Activated CD4-positive, CD25-positive, alpha-beta regulatory T cell treated with anti-CD3 and anti-CD28 coated beads, Interleukin-2, amount 50 U/mL, for 72 hours (primary cell): ENCODE measurements around the gene TMEM151A.
"Not testable (repeated sequence)": the region's sequence is repeated elsewhere in the genome, so short reads cannot be mapped to it uniquely, and the experiment has no call there.

Experiments used
- DNase-seq: peaks from one replicate; pipeline ENCODE4 v3.0.0; 2021

TMEM151A gene

GRCh38 chr11:66310803-66311440 is 19.2 kb downstream of the TMEM151A start:
- DNase-seq: not testable (repeated sequence)

DNA sequence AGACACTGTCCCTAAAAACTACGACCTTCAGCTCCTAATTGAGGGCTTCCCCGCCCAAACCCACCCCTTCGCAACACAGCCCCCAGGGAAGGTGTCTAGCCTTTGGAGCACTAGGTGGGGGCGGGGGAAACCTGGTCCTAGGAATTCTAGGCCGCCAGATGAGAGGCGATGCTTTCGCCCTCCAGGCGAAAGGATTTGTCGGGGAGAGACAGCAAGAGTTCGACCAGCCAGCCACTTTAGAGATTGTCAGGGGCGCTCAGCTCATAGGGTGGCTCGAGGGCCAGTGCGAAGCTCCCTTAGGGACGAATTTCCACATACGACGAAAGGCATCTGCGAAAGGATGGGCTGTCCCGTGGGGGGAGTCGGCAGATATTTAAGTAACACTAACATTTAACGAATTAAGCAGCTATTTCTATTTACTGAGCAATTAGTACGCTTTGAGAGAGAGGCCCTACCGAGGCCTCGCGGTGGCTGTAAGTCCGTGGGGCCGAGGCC is 19.8 kb downstream of the TMEM151A start:
- DNase-seq: no peak

GRCh38 chr11:66311965-66312548 is 20.4 kb downstream of the TMEM151A start:
- peak; percentile 91 for DNase-seq

GRCh38 chr11:66312549-66313320 is 21.0 kb downstream of the TMEM151A start:
- DNase-seq: peak; percentile 87

- DNase-seq: no peak
These were observed 21.9 kb downstream of the TMEM151A start for GRCh38 chr11:66313321-66314185.

DNA sequence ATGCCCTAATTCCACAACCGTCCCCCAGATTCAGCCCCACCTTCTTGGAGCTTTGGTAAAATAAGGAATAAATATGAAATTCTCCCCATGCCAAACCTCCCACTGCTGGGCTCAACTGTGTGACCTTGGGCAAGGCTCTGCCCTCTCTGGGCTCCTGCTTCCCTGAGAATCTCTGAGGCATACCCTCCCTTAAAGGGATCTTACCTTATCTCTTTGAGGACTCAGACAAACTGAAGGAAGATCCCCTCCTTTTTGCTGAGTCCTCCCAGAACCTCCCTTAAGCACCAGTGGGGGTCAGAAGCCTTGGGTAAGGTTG is 22.4 kb downstream of the TMEM151A start:
- no peak for DNase-seq

GRCh38 chr11:66314561-66315497 is 23.1 kb downstream of the TMEM151A start:
- DNase-seq: no peak

DNA sequence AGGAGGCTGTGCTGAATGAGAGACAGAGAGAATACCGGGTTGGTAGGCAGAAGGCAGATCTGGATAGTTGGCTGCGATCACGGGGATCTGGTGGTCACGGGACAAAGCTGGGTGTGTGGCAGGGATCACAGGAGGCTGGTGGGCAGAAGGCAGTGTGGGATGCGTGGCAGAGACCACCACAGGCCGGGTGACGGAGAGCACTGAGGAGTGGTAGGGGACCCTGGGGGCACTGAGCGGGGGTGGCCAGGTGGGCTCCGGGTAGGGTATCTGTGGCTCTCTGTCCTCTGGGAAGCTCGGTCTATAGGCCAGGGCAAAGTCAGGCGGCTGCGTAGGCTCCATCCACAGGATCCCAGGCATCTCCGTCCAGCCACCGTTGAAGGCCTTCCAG is 23.8 kb downstream of the TMEM151A start:
- no peak for DNase-seq

DNA sequence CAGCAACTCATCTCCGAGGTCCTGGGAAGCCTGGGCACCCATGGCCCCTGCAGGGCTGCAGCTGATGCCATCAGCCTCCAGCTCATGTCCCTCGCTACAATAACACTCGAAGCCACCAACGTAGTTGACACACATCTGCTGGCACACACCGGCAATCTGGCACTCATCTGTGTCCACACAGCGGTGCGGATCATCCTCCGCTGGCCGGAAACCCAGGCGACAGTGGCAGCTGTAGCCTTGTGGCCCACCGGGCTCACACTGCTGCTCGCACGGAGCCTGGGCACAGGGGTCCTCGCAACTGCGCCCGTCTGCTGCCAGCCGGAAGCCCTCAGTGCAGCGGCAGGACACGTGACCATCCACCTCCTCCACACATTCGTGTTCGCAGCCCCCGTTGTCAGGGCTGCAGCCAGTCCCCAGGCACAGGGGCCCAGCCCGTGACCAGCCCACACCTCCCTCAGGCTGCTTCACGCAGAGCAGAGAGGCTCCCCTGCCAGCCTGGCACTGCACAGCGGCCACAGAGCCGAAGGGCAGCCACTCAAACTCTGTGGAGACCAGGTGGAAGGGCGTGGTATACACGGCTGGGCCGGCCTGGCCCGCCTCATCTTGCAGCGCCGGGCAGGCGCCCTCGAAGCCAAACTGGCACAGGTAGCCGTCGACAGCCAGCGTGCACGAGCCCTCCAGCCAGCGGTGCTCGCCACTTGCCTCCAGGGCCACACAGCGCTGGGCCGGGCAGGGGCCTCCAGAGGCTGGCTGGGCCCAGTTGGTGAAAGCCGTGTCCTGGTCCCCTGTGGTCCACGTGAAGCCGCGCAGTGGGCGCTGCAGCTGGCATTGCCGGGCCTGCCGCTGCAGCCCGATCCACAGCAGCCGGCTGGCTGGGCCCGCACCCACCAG is 24.5 kb downstream of the TMEM151A start:
- DNase-seq: no peak

DNA sequence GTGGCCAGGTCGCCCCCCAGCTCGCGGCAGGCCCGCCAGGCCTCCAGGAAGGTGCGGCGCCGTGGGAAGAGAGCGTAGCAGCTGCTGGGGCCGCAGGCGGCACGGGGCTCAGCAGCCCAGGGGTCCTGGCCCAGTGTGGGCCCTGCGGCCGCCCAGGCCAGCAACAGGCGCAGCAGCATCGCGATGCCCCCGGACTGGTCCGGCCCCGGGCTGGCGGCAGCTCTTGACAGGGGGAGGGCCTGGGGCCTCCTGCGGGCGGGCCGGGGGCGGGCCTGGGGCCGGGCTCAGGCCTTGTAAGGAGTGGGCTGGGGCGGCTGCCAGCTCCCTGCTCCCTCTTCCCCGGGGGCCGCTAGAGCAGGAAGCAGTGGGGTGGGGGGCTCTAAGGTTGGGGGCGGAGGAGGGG is 25.2 kb downstream of the TMEM151A start, which contains the start of gene CD248:
Gene CD248, minus strand, starts transcription at position 196 of the 403 bp plus-strand sequence. Its CDS starts 17 bp downstream, at position 179.
- no peak for DNase-seq

DNA sequence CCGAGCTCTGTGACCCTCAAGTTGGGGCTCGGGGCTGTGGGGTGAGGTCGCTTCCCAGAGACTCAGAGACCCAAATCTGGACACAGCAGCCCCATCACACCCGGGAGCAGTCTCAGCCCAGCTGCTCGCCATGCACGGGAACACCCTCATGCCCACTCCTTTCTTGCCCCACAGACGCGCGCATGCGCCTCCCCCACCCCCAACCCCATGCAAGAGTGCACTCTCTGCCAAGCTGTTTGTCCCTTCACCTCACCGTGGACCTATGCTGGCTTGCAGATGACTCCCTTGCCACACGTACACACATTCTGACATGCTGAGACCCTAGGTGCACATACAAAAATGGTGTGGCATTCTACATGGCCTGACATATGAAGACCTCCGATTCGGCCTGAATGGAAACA is 25.6 kb downstream of the TMEM151A start:
- no peak for DNase-seq

- no peak for DNase-seq
These were observed 26.3 kb downstream of the TMEM151A start for GRCh38 chr11:66317723-66318599.

- DNase-seq: no peak
These were observed 26.9 kb downstream of the TMEM151A start for GRCh38 chr11:66318600-66318970.

GRCh38 chr11:66320289-66320688 is 28.6 kb downstream of the TMEM151A start:
- not testable (repeated sequence) for DNase-seq

GRCh38 chr11:66320748-66321147 is 29.1 kb downstream of the TMEM151A start:
- not testable (repeated sequence) for DNase-seq

- no peak for DNase-seq
These were observed 29.9 kb downstream of the TMEM151A start for GRCh38 chr11:66321606-66322005.

DNA sequence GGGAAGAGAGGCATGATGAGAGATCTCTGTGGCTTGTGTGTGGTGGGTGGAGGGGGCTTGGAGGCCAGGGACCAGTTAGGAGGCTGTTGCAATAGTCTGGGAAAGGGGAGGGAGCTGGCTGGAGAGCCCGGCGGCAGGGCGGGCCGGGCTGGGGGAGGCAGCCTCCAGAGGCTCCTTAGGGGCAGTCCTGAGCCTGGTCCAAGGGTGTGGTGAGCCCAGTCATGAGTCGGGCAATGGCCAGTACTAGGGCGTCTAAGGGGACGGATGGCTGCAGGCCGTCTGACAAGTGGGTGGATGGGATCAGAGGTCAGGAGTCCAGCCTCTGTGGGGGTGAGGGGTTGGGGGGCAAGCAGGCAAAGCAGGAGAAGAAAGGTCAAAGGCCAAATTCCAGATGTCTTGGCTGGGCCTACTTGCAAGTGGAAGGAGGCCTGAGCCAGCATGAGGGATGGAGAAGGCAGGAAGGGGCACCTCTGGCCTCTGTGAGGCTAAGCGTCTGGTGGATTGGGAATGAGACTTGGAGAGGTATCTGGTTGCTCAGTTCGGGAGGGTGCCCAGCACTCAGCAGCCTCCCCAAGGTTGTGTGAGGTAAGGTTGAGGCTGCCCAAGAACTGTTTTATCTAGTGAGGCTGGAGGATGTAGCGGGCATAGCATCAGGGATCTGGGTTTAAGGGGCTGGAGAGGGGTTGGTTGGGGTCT is 31.2 kb downstream of the TMEM151A start:
- no peak for DNase-seq

DNA sequence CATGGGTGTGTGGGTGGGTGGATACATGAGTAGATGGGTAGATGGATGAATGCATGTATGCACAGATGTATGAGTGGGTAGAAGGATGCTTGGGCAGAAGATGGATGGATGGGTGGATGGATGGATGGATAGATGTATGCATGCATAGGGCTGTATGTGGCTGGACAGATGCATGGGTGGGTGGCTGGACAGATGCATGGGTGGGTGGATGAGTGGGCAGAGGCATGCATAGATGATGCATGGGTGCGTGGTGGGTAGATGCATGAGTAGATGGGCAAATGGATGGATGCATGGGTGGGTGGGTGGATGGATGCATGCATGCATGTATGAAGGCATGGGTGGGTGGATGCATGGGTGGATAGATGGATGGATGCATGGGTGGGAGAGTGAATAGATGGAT is 32.0 kb downstream of the TMEM151A start:
- no peak for DNase-seq

DNA sequence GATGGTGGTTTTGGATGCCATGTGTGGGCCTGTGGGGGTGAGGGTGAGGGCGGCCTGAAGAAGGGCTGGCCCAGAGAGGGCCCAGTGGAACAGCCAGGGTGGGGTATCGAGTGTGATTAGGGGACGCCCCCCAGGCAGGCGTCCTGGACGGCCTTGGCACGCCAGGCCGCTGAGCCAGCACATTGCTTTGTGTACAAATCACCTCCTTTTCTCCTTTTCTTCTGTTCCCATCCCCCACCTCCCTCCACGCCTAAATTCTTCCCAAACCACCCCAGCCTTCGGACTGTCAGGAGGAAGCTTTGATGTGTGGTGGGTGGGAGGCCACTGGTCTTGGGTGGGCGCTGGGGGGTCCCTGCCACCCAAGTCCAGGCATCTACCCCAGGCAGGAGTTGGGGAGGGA is 33.0 kb downstream of the TMEM151A start:
- no peak for DNase-seq
